ENCODE results near the gene CDKN2B.

DNA sequence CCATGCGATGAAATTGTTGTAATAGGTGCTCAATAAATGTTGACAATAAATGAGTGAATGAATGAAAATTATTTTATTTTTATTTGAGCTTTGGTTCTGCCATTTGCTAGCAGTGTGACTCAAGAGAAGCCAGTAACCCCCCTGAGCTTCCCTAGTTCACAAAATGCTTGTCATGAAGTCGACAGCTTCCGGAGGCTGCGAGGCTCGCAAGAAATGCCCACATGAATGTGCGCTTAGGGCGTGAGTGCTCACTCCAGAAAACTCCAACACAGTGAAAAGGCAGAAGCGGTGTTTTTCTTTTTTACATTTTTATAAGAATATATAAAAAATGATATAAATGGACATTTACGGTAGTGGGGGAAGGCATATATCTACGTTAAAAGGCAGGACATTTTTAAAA lies 41.4 kb downstream of the CDKN2B start:
- no peak for TF ChIP-seq GATA3 (IDR thresholded peaks at IDR 0.05; ENCODE audit: low read depth, low read length)
- TF ChIP-seq GATA2 (IDR thresholded peaks at IDR 0.05; ENCODE audit: low read depth, low read length): no peak
